K562 (cell line): ENCODE results near the gene IL23A. TPM values are rescaled to one million over a fixed set of nuclear protein-coding genes. Genes with fewer than 3 reads are reported as not detected.

Experiments
- ATAC-seq: fragments of 200-7000 bp; cut with Tn5 transposase; 3 replicates; pipeline ENCODE4 v1.9.1; 2020; ENCODE audit warnings: moderate library complexity
- BruUV-seq: library from RNA; stranded (reverse); fragments of 400-500 nt; replicated peaks from 2 replicates; lab custom pipeline; 2021; lab: Mats Ljungman, UMichigan
- CTCF ChIA-PET: fragments of 300-600 bp; formaldehyde crosslinking; extraction: SDS; loops from one replicate; lab custom pipeline; 2021; ENCODE audit warnings: low intra/inter-chr PET ratio; lab: Yijun Ruan, JAX
- POLR2A ChIA-PET: fragments of 300-600, 350-650 bp; sonication (Branson Sonifier 250); formaldehyde crosslinking; extraction: SDS; loops from one replicate; lab custom pipeline; 2021; ENCODE audit warnings: antibody characterized with exemption, inconsistent platforms; lab: Yijun Ruan, JAX
- DNase-seq, 4 experiments: peaks; one replicate each; pipeline versions ENCODE4 v3.0.0 to v3.0.0-alpha.2; 2011 to 2018; ENCODE audit warnings: low spot score in 3 of 4, mixed read lengths in 3 of 4; ENCODE audit errors: extremely low read depth in 1 of 4
- FAIRE-seq: peaks from 2 replicates; lab custom pipeline; 2011; peaks lifted over from hg19 to GRCh38; lab: Jason Lieb, UNC
- H2AFZ ChIP-seq: 2 replicates; pipeline ENCODE4 v1.6.0; 2011; ENCODE audit warnings: low read depth, low read length, control low read depth, inconsistent platforms
- H3K27ac ChIP-seq: fragments of 200-600 bp; 3 replicates; pipeline ENCODE4 v1.8.0; 2011; ENCODE audit warnings: low read depth, mild to moderate bottlenecking, control low read depth, inconsistent platforms, low read length, moderate library complexity, mixed read lengths; ENCODE audit errors: extremely low read depth
- H3K27me3 ChIP-seq, 2 experiments: fragments of 300-600 bp in 1 of 2; 2 replicates in 1 of 2; 3 replicates in 1 of 2; pipeline versions ENCODE4 v1.6.0 to v1.8.0; 2011; ENCODE audit warnings: inconsistent platforms in 2 of 2, low read length in 2 of 2, mild to moderate bottlenecking in 1 of 2, mixed read lengths in 1 of 2, moderate library complexity in 1 of 2; ENCODE audit not compliant: control insufficient read depth in 2 of 2, insufficient read depth in 2 of 2
- H3K36me3 ChIP-seq: fragments of 300-600 bp; 3 replicates; pipeline ENCODE4 v1.8.0; 2011; ENCODE audit warnings: mild to moderate bottlenecking, low read length, inconsistent platforms; ENCODE audit not compliant: control insufficient read depth, insufficient read depth
- H3K4me1 ChIP-seq, 2 experiments: fragments of 200-600 bp in 1 of 2; replicated peaks in 1 of 2; 2 replicates in 1 of 2; 3 replicates in 1 of 2; pipeline versions ENCODE4 v1.5.1 to v1.8.0; 2011; ENCODE audit warnings: inconsistent platforms in 2 of 2, low read length in 2 of 2, mild to moderate bottlenecking in 1 of 2, mixed read lengths in 1 of 2, moderate library complexity in 1 of 2; ENCODE audit not compliant: control insufficient read depth in 2 of 2, insufficient read depth in 2 of 2
- H3K4me2 ChIP-seq: 2 replicates; pipeline ENCODE4 v1.6.1; 2011; ENCODE audit warnings: low read length, control low read depth, inconsistent platforms, mixed read lengths; ENCODE audit not compliant: insufficient read depth
- H3K4me3 ChIP-seq: fragments of 200-600 bp; sonication (generic), shearing (Covaris generic); 2 replicates; pipeline ENCODE4 v1.5.1; 2016; ENCODE audit warnings: control low read depth, inconsistent platforms
- H3K79me2 ChIP-seq: fragments of 200-600 bp; 3 replicates; pipeline ENCODE4 v1.8.0; 2011; ENCODE audit warnings: low read length, inconsistent platforms; ENCODE audit not compliant: control insufficient read depth, insufficient read depth
- H3K9ac ChIP-seq, 2 experiments: 2 replicates each; pipeline versions ENCODE4 v1.6.0 to v1.6.1; 2011; ENCODE audit warnings: low read depth in 2 of 2, low read length in 2 of 2, control low read depth in 1 of 2, inconsistent platforms in 1 of 2, mild to moderate bottlenecking in 1 of 2, mixed read lengths in 1 of 2; ENCODE audit not compliant: insufficient read depth in 1 of 2
- H3K9me1 ChIP-seq: one replicate; pipeline ENCODE4 v1.6.0; 2011; ENCODE audit warnings: inconsistent platforms, mild to moderate bottlenecking, low read length, moderate library complexity; ENCODE audit not compliant: control insufficient read depth, insufficient read depth
- H3K9me3 ChIP-seq: replicated peaks from 2 replicates; pipeline ENCODE4 v1.5.1; 2011; ENCODE audit warnings: low read depth, low read length, inconsistent platforms; ENCODE audit not compliant: control insufficient read depth, insufficient read depth
- H4K20me1 ChIP-seq: replicated peaks from 2 replicates; pipeline ENCODE4 v1.6.1; 2011; ENCODE audit warnings: low read length, inconsistent platforms, mixed read lengths; ENCODE audit not compliant: control insufficient read depth, insufficient read depth
- BACH1 ChIP-seq: fragments of 200-800 bp; sonication (Bioruptor generic); IDR thresholded peaks from 2 replicates; pipeline ENCODE4 v1.6.1; 2016; ENCODE audit warnings: missing genetic modification characterization, missing compliant biosample characterization
- E2F6 ChIP-seq, 2 experiments: IDR thresholded peaks; 2 replicates each; pipeline ENCODE4 v1.6.1; 2011; ENCODE audit warnings: borderline replicate concordance in 1 of 2, control low read depth in 1 of 2, low read depth in 1 of 2, low read length in 1 of 2, mild to moderate bottlenecking in 1 of 2, mixed read lengths in 1 of 2, moderate library complexity in 1 of 2; ENCODE audit not compliant: insufficient read depth in 1 of 2, insufficient read length in 1 of 2, poor library complexity in 1 of 2, severe bottlenecking in 1 of 2; ENCODE audit errors: extremely low read depth in 1 of 2
- GABPA ChIP-seq: fragments of 200-800 bp; sonication (Bioruptor generic); conservative IDR thresholded peaks from 2 replicates; pipeline ENCODE4 v1.6.1; 2016; ENCODE audit warnings: low read depth, missing genetic modification characterization, missing compliant biosample characterization
- MAX ChIP-seq: sonication (generic); formaldehyde crosslinking; IDR thresholded peaks from 2 replicates; pipeline ENCODE4 v1.9.0; 2022; ENCODE audit warnings: mild to moderate bottlenecking, missing genetic modification reagents
- MGA ChIP-seq: fragments of 450-650 bp; IDR thresholded peaks from 2 replicates; pipeline ENCODE4 v1.6.1; 2016; ENCODE audit warnings: mild to moderate bottlenecking, moderate library complexity
- SMAD2 ChIP-seq: fragments of 150-350 bp; IDR thresholded peaks from 2 replicates; pipeline ENCODE4 v1.6.1; 2014; ENCODE audit warnings: low read depth, mild to moderate bottlenecking, low read length
- ZNF444 ChIP-seq: fragments of 250-450 bp; sonication (Bioruptor Pico); IDR thresholded peaks from 2 replicates; pipeline ENCODE4 v1.4.0; 2020; ENCODE audit warnings: mild to moderate bottlenecking, moderate library complexity
- ZNF561 ChIP-seq: fragments of 450-650 bp; formaldehyde crosslinking; conservative IDR thresholded peaks from 2 replicates; pipeline ENCODE4 v1.4.0; 2020; ENCODE audit warnings: mild to moderate bottlenecking, moderate library complexity
- WGBS: fragments of 100-300 bp; shearing (Covaris generic); methylation state at CpG from one replicate; pipeline ENCODE4 v1.1.6; 2016; ENCODE audit warnings: low coverage, mixed read lengths; ENCODE audit not compliant: insufficient coverage; ENCODE audit errors: missing lambda C conversion rate; 5-methylcytosine and 5-hydroxymethylcytosine counted together
- in situ Hi-C: fragments of 300-500 bp; cut with MboI; formaldehyde crosslinking; loops from 4 replicates; pipeline ENCODE4 v1.15.0; 2018; ENCODE audit warnings: inconsistent platforms, mixed read lengths
- intact Hi-C: fragments of 100-400 bp; cut with micrococcal nuclease; formaldehyde crosslinking; loops from 2 replicates; pipeline ENCODE4 v1.14.2; 2022
- polyA plus RNA-seq, 8 experiments: library from polyadenylated mRNA; depleted of rRNA in 4 of 8; stranded (reverse) in 5 of 8; unstranded in 3 of 8; fragments of >200 nt; fragmentation: Nextera tagmentation in 2 of 8; fragmentation: Illumina TruSeq in 1 of 8; extraction: Ambion mirVana in 2 of 8; extraction: Trizol in 1 of 8; gene quantifications; 2 replicates each; pipeline versions ENCODE4 v1.2.1 to v1.2.3, GENCODE V29; 2011 to 2014; ENCODE audit warnings: inconsistent platforms in 1 of 8, missing spikeins in 1 of 8
- total RNA-seq, 7 experiments: library from RNA; depleted of rRNA in 6 of 7; stranded (reverse); fragments of >200 nt in 6 of 7; fragmentation: Illumina TruSeq in 2 of 7; extraction: Trizol in 2 of 7; gene quantifications; 2 replicates each; pipeline versions ENCODE4 v1.2.1 to v1.2.3, GENCODE V29; 2011 to 2021; ENCODE audit warnings: low replicate concordance in 1 of 7

The IL23A gene
- total and polyA plus RNA-seq, 9 of the 15 experiments (the other 6 are each of a cell fraction or from before 2014, with no cell fraction given) = 4.4 to 37.2 (median 9.6) TPM

- DNase-seq = no peak
- 90% methylated on average over 2 of the region's 2 CpGs for WGBS
- H3K27ac ChIP-seq = no peak overlapping the region
- H3K79me2 ChIP-seq = no peaks in the 10 kb centered on the region
- H3K4me2 ChIP-seq = no peak overlapping the region
- H3K36me3 ChIP-seq = peaks cover 83% of the 10 kb centered on the region; the same call in 2 of the 3 replicates
- H3K4me3 ChIP-seq = no peak overlapping the region
- FAIRE-seq = no peak
- peaks cover 4% of the 10 kb centered on the region for H3K9me1 ChIP-seq
- in situ Hi-C loops = no loop called here
- intact Hi-C loops = no loop called here
- POLR2A ChIA-PET = interaction anchor here (0.6 to 19.4 kb wide), 7 partner anchors 4 to 121 kb away, joined by 3 to 274 read pairs (median 3); partner anchors contain the start of genes APOF, IL23A, PAN2 and STAT2
- no peaks in the 10 kb centered on the region; a peak in 1 of 5 replicates for H3K4me1 ChIP-seq
- H3K27me3 ChIP-seq = no peaks in the 10 kb centered on the region
- no peaks in the 10 kb centered on the region for H4K20me1 ChIP-seq
- no peak overlapping the region for H2AFZ ChIP-seq
- TF ChIP-seq BACH1 (tag) (no peak), ZNF444 (CRISPR knock-in tag) (no peak), MGA (no peak), GABPA (tag) (no peak), ZNF561 (CRISPR knock-in tag) (no peak), MAX (CRISPR knock-in tag) (no peak), SMAD2 (no peak), E2F6 (IDR thresholded peaks at IDR 0.05; ENCODE audit: borderline replicate concordance in 1 of 2, extremely low read depth in 1 of 2, insufficient read depth in 1 of 2, insufficient read length in 1 of 2, low read depth in 1 of 2, low read length in 1 of 2, poor library complexity in 1 of 2, severe bottlenecking in 1 of 2) (no peak)
- H3K9ac ChIP-seq = no peak overlapping the region; a peak in 1 of 4 replicates
- H3K9me3 ChIP-seq = no peaks in the 10 kb centered on the region
- BruUV-seq = no TSS peak
- no peak for ATAC-seq
- CTCF ChIA-PET = no interaction called here
Measured at GRCh38 chr12:56350662-56351061, 12.0 kb downstream of the IL23A start.
